ENCODE data around the gene NLRX1.

DNA sequence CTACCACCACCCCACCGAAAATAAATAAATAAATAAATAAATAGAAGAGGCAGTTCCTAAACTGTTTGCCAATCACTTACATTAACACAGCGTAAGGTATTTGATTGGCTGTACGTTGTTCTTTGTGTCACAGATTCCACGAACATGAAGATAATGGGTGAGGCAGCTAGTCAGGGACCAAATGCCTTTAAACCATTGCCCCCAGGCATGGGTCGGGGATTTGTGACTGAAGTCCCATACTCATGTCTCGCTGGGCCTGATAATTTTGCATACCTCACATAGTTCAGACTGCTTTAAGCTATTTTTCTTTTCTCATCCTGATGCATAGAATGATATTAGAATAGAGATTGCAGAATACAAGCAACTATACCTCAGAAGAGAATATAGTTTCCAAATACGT is 34.0 kb downstream of the NLRX1 start:
- TF ChIP-seq CTCF (IDR thresholded peaks at IDR 0.05): no peak
- TF ChIP-seq EZH2 (IDR thresholded peaks at IDR 0.05): no peak
